Hindlimb muscle (tissue), 1 donor: ENCODE measurements around the gene RAB3GAP2. TPM values are rescaled to one million over a fixed set of nuclear protein-coding genes. Genes with fewer than 3 reads are reported as not detected.
"Not testable (repeated sequence)": the region's sequence is repeated elsewhere in the genome, so short reads cannot be mapped to it uniquely, and the experiment has no call there.

Experiments
- DNase-seq: peaks from one replicate; pipeline ENCODE4 v3.0.0-alpha.2; 2013
- polyA plus RNA-seq: library from polyadenylated mRNA; unstranded; fragments of 120-200 nt; gene quantifications from one replicate; pipeline ENCODE4 v1.2.1, GENCODE V29; 2013; ENCODE audit not compliant: insufficient read length

Gene RAB3GAP2
- polyA plus RNA-seq, 1 donor, result 20.9 TPM

DNA sequence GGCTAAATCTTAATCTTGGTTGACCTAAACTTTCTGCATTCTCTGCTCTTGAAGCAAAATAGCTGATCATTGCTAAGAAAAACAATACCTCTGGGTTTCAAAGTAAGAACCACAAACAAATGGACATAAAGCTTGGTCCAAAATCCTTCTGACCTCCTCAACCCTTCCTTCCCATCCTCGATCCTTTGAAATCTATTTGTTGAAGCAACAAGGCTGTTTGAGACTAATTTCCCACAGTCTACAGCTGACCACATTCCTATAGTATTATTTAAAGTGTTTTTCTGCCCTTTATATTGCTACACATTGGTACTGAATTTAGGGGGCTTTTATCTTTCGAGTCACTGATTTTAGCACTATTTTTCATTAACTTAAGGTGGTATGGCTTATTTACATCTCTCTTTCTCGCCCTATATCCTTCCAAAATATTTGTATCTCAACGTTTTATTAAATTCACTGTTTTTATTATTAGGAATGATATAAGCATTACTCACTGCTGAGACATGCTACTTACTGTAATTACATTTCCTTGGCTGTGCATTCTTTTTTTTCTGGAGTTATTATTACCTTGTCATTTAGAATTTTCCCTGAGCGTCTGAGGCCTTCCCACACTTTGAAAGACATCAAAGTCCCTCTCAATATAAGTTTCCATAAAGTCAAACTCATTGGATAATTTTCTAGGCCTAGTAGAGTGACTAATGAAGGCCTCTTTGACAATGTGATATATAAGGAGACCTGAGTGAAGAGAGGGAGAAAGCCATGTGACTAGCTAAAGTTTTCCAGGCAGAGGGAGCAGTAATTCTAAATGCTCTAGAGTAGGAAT, 73.9 kb downstream of the RAB3GAP2 start:
- DNase-seq, result no peak

DNA sequence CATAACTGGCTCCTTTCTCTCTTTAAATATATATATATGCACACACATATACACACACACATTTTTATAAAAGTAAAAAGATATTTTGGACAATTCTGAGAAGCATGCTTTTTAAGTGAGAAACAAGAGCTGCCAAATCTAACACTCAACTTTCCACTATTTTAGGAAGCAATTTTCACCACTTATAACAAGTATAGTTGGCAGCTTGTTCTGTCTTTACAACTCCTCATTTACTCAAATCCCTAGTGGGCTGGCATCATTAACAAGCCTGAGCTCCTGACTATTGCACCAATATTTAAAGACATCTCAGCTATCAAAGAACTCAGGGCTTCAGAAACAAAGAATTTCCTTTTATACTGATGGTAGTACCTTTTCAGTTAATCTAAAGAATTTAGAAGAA, 76.6 kb downstream of the RAB3GAP2 start:
- DNase-seq, result no peak

DNA sequence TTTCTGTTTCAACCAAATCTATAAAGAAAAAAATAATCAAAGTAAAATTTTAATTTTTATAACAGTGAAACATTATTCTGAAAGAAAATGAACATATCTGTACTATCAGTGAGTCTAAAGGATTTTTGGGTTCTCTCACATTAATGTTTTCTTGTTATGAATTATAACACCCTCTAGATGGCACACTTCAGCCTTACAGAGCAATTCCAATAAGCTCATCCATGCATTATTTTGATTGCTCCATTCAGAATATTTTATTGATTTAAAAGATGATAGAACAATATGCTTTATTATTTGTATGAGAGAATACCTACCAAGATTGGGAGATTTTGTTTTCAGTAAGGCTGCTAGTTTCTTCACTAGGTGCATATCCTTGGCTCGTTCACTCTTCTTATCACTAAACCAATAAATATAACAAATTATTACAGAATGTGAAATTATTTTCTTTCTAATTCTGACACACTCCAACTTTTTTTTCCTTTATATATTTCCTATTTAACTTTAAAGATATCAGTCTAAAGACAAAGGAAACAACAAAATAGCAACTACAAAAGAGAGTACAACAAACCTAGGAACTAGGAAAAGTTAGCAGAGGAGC, 82.4 kb downstream of the RAB3GAP2 start:
- peak; percentile 11 for DNase-seq

DNA sequence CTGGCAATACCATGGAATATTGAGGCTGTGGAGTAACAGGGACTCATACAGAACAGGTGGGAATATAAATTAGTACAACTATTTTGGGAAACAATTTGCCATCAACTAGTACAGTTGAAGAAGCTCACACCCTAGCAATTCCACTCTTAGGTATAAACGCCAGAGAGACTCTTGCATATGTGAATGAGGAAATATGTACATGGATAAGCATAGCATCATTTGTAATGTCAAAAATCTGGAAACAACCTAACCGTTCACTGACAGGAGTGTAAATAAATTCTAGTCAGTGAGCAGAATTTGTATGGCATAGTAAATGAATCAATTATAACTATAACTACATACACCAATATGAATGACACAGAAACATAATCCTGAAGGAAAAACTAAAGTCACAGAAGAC, 83.7 kb downstream of the RAB3GAP2 start:
- DNase-seq, result no peak

DNA sequence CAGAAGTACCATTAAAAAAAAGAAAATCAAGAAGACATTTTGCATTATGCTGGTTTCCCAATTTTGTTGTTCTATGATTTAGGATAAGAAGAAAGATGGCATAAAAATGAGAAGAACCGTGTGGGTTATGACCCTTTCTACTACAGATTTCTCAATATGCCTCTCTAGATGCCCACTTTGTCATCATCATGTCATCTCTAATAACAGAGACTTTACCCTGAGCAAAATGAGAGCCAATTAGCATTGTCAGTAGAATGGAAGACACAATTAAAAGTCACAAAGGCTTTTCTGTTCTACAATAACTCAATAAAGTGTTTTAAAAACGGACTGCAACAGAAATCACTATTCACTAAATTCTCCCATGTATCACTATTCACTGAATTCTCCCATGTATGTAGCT, 85.5 kb downstream of the RAB3GAP2 start:
- no peak for DNase-seq

DNA sequence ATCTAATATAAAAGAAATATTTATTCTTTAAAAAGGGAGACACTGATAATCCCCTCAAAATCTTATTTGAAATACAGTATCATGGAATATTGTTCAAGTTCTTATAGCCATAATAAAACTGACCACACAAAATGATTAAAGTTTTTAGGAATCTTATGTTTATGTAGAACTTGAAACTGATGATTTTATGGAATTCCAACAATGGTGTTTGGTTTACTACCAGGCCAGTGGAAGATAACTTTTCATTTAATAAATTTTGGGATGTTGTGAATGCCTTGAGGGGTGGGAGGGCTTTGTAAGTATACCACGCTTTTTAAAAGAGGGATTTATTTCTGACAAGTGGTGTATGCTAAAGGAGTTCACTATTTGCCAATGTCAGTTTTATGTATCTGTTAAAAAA, 87.7 kb downstream of the RAB3GAP2 start:
- DNase-seq, result no peak

DNA sequence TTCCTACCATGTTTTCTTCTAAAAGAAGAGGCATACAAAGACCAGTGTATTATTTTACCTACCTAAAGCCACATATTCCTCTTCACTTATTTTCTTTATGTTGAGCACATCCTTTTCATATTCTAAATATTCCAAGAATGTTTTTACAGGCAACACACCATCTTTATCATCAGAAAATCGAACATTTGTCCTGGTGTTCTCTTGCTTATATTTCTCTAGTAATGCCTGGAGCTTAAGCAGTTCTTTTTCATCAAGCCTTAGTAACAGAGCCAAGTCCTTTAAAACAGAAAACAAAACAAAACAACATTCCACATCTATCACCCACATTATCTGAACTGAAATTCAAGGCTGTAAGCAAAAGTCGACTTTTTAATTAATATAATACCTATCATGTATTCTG, 89.6 kb downstream of the RAB3GAP2 start:
- no peak for DNase-seq

DNA sequence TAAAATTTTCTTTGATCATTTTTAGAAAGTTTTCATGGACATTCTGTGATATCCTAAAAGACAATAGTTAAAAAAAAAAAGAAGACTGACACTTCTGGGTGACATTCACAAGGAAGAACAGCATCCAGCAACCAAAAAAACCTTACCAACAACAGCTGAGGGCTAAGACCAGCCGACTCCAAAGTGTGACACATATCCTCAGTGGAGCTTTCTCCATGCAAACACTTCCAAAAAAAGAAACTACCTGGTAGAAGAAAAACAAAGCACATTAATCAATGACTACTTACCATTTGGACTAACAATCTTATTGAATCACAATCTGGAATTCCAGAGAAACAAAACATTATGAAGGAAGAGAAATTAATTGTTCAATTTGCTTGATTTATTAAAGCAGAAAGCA, 90.1 kb downstream of the RAB3GAP2 start:
- DNase-seq, result no peak

DNA sequence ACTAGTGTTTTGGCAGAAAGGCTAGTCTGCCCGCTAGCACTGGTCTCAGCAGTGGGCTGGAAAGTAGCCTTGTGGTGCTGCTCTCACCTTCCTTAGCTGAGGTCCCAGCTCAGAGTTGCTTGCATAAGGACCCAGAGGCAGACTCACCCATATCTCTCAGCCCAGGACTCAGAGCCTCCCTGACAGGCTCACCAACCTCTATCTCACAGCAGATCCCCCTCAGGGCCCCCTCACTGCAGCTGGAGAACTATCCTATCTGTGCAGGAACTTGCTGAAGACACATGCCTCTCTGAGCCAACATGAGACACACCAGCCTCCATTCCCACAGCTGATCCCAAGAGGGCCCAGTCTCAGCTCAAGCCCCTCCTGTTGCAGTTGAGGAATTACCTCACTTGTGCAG, 95.7 kb downstream of the RAB3GAP2 start:
- DNase-seq, result no peak

DNA sequence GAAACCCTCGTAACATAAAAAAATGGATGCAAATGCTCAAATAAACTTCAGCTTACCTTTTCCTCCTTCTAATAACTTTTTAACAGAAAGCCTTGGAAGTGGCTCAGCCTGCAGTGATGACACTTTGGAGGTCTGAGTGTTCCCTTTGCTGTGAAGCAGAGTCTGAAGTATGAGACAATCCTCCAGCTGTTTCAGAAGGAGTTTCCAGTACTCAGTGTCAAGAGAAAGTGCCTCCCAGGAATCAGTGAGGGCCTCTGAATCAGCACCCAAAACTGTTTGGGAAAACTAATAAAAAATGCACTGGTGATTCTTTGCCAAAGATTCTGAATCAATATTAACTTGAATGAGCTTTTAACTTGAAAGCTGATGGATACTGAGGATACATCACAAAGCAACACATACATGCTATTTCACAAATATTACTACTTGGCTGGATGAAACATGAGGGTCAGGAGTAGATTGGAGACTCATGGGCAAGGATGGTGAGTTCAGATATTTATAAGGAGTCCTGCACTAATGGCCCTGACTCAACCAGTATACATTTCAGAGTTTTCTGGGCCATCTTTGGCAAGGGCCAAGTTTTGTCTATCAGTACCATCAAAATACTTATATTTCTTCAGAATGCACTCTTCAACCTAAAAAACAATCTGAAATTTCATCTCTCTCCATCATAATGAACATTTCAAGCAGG, 101.3 kb downstream of the RAB3GAP2 start:
- DNase-seq, result no peak

DNA sequence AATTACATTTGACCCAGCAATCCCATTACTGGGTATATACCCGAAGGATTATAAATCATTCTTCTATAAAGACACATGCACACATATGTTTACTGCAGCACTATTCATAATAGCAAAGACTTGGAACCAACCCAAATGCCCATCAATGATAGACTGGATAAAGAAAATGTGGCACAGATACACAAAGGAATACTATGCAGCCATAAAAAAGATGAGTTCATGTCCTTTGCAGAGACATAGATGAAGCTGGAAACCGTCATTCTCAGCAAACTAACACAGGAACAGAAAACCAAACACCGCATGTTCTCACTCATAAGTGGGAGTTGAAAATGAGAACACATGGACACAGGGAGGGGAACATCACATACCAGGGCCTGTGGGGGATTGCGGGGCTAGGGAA, 102.4 kb downstream of the RAB3GAP2 start:
- not testable (repeated sequence) for DNase-seq

DNA sequence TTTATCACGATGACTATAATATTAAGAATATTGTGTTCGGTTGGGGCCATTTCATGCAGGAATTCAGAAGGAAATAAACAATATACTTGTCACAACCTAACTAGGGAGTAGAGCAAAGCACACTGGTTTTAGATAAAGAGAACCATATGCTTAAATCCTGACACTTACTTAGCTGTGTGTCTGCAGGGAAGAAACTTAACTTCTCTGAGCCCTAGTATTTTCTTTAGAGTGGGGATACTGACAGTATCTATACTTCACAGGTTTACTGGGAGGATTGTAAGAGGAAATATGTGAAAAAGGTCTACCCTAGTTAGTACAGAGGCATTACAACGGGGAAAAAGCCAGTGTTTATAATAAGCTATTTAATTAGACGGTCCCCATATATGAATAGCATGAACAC, 105.4 kb downstream of the RAB3GAP2 start:
- DNase-seq, result no peak

DNA sequence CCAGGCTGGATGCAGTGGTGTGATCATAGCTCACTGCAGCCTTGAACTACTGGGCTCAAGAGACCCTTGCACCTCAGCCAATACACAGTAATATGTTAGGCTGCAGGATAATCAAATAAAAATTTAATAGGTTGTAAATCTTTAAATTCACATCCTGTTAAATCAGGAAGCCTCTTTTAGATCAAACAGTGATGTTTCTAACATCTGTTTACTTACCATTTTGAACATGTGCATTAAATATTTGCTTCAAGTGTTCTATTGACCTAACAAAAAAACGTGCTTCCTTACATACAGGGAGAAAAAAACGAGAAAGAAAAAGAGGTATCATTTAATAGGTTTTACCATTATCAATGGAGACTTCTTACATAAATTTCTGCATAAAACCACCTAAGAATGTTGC, 107.7 kb downstream of the RAB3GAP2 start:
- no peak for DNase-seq

DNA sequence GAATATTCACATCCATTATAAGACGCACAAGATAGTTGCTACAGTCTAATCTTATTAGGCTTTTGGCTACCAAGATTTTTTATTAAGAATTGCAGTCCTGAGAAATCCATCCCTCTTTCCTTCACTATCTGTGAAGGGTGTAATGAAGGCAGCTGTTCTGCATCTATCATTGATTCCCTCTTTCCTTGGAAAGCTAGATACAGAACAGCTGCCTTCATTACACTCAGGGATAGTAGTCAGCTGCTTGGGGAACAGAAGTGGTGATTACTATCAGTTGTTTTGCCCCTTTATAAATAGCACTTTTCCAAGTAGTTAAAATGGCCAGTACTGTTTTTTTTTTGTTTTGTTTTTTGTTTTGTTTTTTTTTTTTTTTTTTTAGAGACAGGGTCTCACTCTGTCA, 108.1 kb downstream of the RAB3GAP2 start:
- no peak for DNase-seq

DNA sequence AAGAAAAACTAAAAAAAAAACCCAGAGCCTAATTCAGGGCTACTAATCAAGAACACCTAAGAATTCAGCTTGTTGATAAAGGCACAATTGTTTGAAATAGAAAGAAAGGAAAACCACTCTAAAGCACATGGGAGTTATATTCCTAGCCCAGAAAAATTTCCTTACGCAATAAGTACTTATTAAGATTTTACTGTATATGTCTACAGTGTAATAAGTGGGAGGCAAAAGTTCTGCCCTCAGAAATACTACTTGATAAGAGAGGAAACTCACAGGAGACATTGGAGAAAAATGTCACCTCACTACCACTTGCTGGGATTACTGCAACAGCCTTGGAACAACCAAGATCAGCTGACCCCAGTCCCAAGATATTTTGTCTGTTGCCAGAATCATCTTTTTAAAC, 112.2 kb downstream of the RAB3GAP2 start:
- DNase-seq, result no peak

DNA sequence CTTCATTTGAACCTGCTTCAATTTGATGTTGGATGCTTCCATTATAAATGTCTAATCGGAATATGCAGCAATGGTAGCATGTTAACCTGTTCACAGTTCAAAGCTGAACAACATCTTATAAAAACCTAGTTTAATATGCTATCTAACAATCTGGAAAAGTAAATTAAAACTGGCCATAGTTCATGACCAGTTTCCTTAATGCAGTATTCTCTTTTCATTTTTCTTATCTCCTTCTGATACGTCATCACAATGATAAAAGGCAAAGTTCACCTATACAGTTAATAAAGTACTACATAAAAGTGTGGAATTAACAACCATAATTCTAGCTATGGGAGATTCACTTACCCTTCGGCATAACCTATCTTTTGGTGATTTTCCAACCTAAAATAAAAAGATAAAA, 113.2 kb downstream of the RAB3GAP2 start:
- DNase-seq, result no peak

DNA sequence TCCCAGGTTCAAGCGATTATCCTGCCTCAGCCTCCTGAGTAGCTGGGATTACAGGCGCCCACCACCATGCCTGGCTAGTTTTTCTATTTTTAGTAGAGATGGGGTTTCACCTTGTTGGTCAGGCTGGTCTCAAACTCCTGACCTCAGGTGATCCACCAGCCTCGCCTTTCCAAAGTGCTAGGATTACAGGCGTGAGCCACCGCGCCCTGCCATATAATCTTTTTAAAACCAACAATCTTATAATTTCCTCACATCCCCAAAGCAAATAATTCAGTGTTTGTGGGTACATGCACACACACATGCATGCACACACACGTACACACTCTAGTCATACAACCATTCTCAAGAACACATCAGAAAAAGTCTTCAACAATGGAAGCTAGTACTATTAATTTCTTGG, 113.7 kb downstream of the RAB3GAP2 start:
- not testable (repeated sequence) for DNase-seq

DNA sequence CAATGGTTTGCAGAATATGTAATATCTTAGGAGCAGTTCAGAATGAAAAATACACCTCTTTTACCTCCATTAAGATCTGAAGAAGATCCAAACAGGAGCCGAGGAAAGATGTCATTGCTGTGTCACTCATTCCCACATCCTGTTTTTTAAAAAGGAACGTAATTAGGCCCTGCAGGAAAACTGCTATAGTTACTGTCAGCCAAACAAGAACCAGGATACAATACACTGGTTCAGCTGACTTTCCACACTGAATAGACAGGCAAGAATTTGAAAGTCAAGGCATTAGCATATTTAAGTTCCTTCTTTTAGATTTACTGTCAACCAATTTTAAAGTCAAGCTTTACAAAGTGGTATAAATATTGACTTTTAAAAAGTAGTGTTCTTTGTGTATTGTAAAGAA, 114.5 kb downstream of the RAB3GAP2 start:
- no peak for DNase-seq

DNA sequence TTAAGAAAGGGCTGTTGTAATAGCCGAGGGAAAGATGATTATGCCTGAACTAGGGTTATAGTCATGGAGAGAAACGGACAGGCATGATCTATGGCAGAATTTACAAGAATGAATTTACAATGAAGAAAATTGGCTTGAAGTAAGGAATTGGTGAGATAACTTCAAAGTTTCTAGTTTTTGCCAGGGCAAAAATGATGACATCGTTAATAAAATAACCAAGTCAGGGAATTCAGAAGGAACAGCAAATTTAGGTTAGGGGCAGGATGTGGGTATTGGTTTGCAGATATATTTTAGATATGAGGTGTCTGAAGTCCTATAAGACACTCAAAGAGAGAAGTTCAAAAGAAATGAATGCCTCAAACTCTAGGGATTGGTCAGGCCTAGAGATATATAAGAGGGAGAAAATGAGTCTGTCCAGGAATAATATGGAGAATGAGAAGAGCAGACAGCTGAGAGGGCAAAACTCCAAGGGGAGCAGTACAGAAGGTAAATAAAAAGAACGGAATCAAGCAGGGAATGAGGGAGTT, 115.6 kb downstream of the RAB3GAP2 start:
- no peak for DNase-seq

DNA sequence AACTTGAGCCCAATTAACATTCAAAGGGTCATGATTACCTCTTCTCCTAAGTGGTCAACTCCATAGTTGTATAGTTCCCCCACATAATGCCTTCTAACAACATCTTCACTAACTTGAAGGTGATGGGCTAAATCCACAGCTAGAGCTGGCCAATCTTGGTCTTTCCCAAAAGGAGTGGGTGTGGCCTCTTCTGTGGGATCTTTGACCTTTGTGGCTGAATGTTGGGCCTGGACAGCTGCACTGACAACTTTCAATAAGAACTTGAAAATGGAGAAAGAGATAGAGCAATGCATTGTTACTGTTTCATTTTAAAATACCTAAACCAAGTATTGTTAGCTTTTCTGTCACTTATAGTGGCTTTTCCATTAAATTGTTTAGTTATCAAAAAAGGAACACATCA, 119.1 kb downstream of the RAB3GAP2 start:
- no peak for DNase-seq

DNA sequence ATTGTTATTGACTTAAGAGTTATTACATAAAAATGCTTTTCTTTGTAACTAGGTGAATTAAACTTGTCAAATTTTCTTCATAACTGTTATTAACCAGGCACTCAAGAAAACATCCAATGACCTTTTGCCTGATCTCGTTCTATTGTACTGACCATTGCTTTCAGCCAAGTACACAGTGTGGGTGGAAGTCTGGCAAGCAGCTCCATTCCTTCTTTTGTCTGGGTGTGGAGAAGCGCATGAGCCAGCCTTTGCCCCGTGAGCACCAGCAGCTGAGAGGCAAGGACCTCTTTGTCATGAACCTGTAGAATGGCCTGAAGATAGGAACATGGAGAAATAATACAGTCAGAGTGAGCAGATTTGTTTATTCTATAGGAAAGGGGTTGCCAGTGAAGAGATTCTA, 120.8 kb downstream of the RAB3GAP2 start:
- DNase-seq, result no peak

DNA sequence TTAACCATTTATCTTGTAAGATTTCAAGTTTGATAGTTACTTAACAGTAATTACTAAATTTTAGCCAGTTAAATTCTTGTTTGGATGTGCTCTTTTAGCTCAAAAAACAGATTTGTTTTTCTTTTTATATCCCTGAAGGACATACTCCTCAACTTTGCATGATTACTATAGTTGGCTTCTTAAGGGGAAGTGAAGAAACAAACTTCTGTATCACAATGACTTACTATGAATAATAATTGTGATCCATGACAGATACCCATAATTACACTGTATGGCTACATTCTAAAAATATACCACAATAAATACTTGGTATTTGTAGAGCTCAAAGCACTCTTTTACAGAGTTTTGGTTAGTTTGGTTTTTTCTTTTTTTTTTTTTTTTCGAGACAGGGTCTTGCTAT, 122.5 kb downstream of the RAB3GAP2 start:
- DNase-seq, result no peak

DNA sequence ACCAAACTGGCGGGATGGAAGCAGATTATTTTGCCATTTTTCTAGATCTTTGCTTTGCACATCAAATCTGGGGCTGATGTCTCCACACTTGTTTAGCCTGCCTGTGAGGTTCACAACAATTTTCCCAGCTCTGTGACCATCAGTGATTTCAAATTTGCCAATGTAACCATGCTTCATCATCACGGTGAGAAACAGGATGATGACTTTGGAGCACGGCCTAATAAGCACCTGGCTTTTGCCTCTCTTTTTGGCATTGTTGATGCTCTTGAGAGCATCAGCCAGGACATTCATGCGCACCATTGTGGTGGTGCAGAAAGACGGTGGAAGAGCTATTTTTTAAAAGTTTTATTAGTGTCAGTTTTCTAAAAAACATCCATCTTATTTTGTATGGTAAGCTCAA, 128.2 kb downstream of the RAB3GAP2 start:
- no peak for DNase-seq

DNA sequence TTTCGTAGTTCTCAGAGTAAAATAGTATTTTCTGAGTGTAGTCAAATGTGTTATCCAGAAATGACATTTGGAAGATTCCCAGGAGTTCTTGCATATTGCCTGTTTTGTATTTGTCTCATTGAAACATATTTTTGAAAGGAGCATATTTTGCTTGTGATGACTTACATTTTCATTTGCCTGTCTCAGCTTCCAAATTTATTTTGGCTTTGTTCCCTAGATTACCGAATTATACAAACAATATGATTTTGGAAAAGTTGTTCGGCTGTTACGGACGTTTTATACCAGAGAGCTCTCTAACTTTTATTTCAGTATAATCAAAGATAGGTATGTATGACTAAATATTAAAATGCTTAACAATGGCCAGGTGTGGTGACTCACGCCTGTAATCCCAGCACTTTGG, 132.3 kb downstream of the RAB3GAP2 start:
- no peak for DNase-seq
